H1 (cell line): ENCODE results near the gene TBR1. TPM values are rescaled to one million over a fixed set of nuclear protein-coding genes. Genes with fewer than 3 reads are reported as not detected.

Experiments
- CTCF ChIA-PET: fragments of 300-600 bp; sonication (Branson Sonifier 250); formaldehyde crosslinking; loops from one replicate; lab custom pipeline; 2021; ENCODE audit not compliant: partially characterized antibody; lab: Charles Lee
- POLR2A ChIA-PET: fragments of 300-600 bp; sonication (Branson Sonifier 250); formaldehyde crosslinking; loops from one replicate; lab custom pipeline; 2021; ENCODE audit warnings: inconsistent platforms; ENCODE audit not compliant: partially characterized antibody; lab: Charles Lee
- DNase-seq, 2 experiments: peaks; one replicate each; pipeline versions ENCODE4 v3.0.0 to v3.0.0-alpha.2; 2010 to 2022; ENCODE audit warnings: low spot score in 2 of 2, low read depth in 1 of 2, mixed read lengths in 1 of 2
- FAIRE-seq: peaks from 2 replicates; lab custom pipeline; 2011; peaks lifted over from hg19 to GRCh38; lab: Jason Lieb, UNC
- H2AFZ ChIP-seq: 2 replicates; pipeline ENCODE4 v1.8.1; 2012; ENCODE audit warnings: low read length, inconsistent platforms
- H2AK5ac ChIP-seq: 2 replicates; pipeline ENCODE4 v1.6.1; 2013; ENCODE audit warnings: low read depth, low read length
- H2BK120ac ChIP-seq: replicated peaks from 2 replicates; pipeline ENCODE3; 2013; ENCODE audit warnings: low read depth, low read length, inconsistent platforms
- H2BK12ac ChIP-seq: 2 replicates; pipeline ENCODE4 v1.6.1; 2013; ENCODE audit warnings: low read depth, low read length
- H2BK15ac ChIP-seq: 2 replicates; pipeline ENCODE4 v1.6.1; 2013; ENCODE audit warnings: low read length
- H2BK20ac ChIP-seq: 2 replicates; pipeline ENCODE4 v1.6.1; 2013; ENCODE audit warnings: low read length
- H2BK5ac ChIP-seq: 2 replicates; pipeline ENCODE4 v1.6.1; 2013; ENCODE audit warnings: low read depth, low read length
- H3K14ac ChIP-seq: 2 replicates; pipeline ENCODE4 v1.6.1; 2013; ENCODE audit warnings: inconsistent platforms; ENCODE audit not compliant: insufficient read length
- H3K18ac ChIP-seq: 2 replicates; pipeline ENCODE4 v1.6.1; 2013; ENCODE audit warnings: low read length; ENCODE audit errors: extremely low read depth
- H3K23ac ChIP-seq: 2 replicates; pipeline ENCODE4 v1.6.1; 2013; ENCODE audit warnings: inconsistent platforms; ENCODE audit not compliant: insufficient read length
- H3K23me2 ChIP-seq: 2 replicates; pipeline ENCODE4 v1.6.1; 2013; ENCODE audit warnings: low read depth, low read length
- H3K27ac ChIP-seq: 2 replicates; pipeline ENCODE4 v1.6.1; 2011; ENCODE audit warnings: low read depth, low read length, inconsistent platforms
- H3K27me3 ChIP-seq, 4 experiments: replicated peaks in 1 of 4; 1 replicate in 1 of 4; 2 replicates in 3 of 4; pipeline versions ENCODE4 v1.6.1 to v1.8.1; 2011 to 2013; ENCODE audit warnings: low read length in 3 of 4, mild to moderate bottlenecking in 3 of 4, inconsistent platforms in 2 of 4, mixed read lengths in 2 of 4, moderate library complexity in 1 of 4; ENCODE audit not compliant: control insufficient read depth in 3 of 4, insufficient read depth in 3 of 4; ENCODE audit errors: extremely low read depth in 1 of 4
- H3K36me3 ChIP-seq, 4 experiments: 2 replicates each; pipeline versions ENCODE4 v1.6.1 to v1.8.1; 2011 to 2013; ENCODE audit warnings: mild to moderate bottlenecking in 4 of 4, low read length in 3 of 4, moderate library complexity in 2 of 4, control low read depth in 1 of 4, inconsistent platforms in 1 of 4; ENCODE audit not compliant: insufficient read depth in 4 of 4, control insufficient read depth in 2 of 4
- H3K4ac ChIP-seq: replicated peaks from 2 replicates; pipeline ENCODE3; 2013; ENCODE audit warnings: low read length, low read depth, mixed read lengths, inconsistent platforms; ENCODE audit not compliant: insufficient read length
- H3K4me1 ChIP-seq, 4 experiments: replicated peaks in 1 of 4; 1 replicate in 1 of 4; 2 replicates in 3 of 4; pipeline versions ENCODE4 v1.6.1 to v1.8.1; 2011 to 2013; ENCODE audit warnings: low read length in 3 of 4, inconsistent platforms in 2 of 4, mixed read lengths in 1 of 4; ENCODE audit not compliant: insufficient read depth in 4 of 4, control insufficient read depth in 3 of 4
- H3K4me2 ChIP-seq, 2 experiments: 2 replicates each; pipeline versions ENCODE4 v1.6.1 to v1.8.1; 2011 to 2013; ENCODE audit warnings: low read depth in 2 of 2, low read length in 2 of 2, control low read depth in 1 of 2, inconsistent platforms in 1 of 2, mild to moderate bottlenecking in 1 of 2; ENCODE audit not compliant: insufficient read depth in 1 of 2
- H3K4me3 ChIP-seq, 4 experiments: fragments of 200-600, 300-600 bp in 1 of 4; sonication (generic), shearing (Covaris generic), sonication (Bioruptor Twin) in 1 of 4; 2 replicates each; pipeline versions ENCODE4 v1.5.1 to v1.8.1; 2011 to 2016; ENCODE audit warnings: low read length in 4 of 4, low read depth in 3 of 4, control low read depth in 2 of 4, inconsistent platforms in 2 of 4, mild to moderate bottlenecking in 2 of 4, mixed read lengths in 1 of 4, moderate library complexity in 1 of 4; ENCODE audit not compliant: insufficient read depth in 2 of 4; ENCODE audit errors: extremely low read depth in 1 of 4
- H3K56ac ChIP-seq: replicated peaks from 2 replicates; pipeline ENCODE3; 2013; ENCODE audit warnings: low read depth, mild to moderate bottlenecking, mixed read lengths, low read length, inconsistent platforms; ENCODE audit not compliant: insufficient read length
- H3K79me1 ChIP-seq: 2 replicates; pipeline ENCODE4 v1.6.1; 2013; ENCODE audit warnings: low read depth, low read length, control low read depth
- H3K79me2 ChIP-seq, 2 experiments: 2 replicates each; pipeline versions ENCODE4 v1.6.1 to v1.8.1; 2012 to 2013; ENCODE audit warnings: low read length in 2 of 2, mild to moderate bottlenecking in 2 of 2, inconsistent platforms in 1 of 2; ENCODE audit not compliant: insufficient read depth in 2 of 2, control insufficient read depth in 1 of 2
- H3K9ac ChIP-seq, 4 experiments: replicated peaks in 1 of 4; 1 replicate in 1 of 4; 2 replicates in 3 of 4; pipeline versions ENCODE4 v1.6.1 to v1.8.1; 2011 to 2013; ENCODE audit warnings: low read depth in 3 of 4, low read length in 3 of 4, control low read depth in 2 of 4, mild to moderate bottlenecking in 2 of 4, moderate library complexity in 2 of 4, inconsistent platforms in 1 of 4; ENCODE audit errors: extremely low read depth in 1 of 4
- H3K9me3 ChIP-seq, 2 experiments: 2 replicates each; pipeline versions ENCODE4 v1.6.1 to v1.8.1; 2012 to 2013; ENCODE audit warnings: mild to moderate bottlenecking in 2 of 2, moderate library complexity in 2 of 2, control low read depth in 1 of 2, inconsistent platforms in 1 of 2, low read depth in 1 of 2, low read length in 1 of 2, mixed read lengths in 1 of 2; ENCODE audit not compliant: insufficient read depth in 2 of 2
- H4K20me1 ChIP-seq, 2 experiments: replicated peaks in 1 of 2; 2 replicates each; pipeline versions ENCODE3 to v1.8.1; 2011 to 2013; ENCODE audit warnings: inconsistent platforms in 2 of 2, low read length in 2 of 2, mild to moderate bottlenecking in 1 of 2; ENCODE audit not compliant: insufficient read depth in 2 of 2, control insufficient read depth in 1 of 2
- H4K5ac ChIP-seq: 2 replicates; pipeline ENCODE4 v1.6.1; 2013; ENCODE audit warnings: low read length, low read depth, mixed read lengths, inconsistent platforms; ENCODE audit not compliant: insufficient read length
- H4K8ac ChIP-seq: 2 replicates; pipeline ENCODE4 v1.8.0; 2013; ENCODE audit warnings: mild to moderate bottlenecking, moderate library complexity, low read length, inconsistent platforms; ENCODE audit not compliant: insufficient read depth; ENCODE audit errors: extremely low read depth
- H4K91ac ChIP-seq: replicated peaks from 2 replicates; pipeline ENCODE3; 2013; ENCODE audit warnings: low read length, mixed read lengths, inconsistent platforms; ENCODE audit not compliant: insufficient read length
- CEBPB ChIP-seq: IDR thresholded peaks from 2 replicates; pipeline ENCODE4 v1.6.1; 2012; ENCODE audit warnings: low read depth, low read length
- EZH2 ChIP-seq: fragments of 200-600 bp; sonication (generic); IDR thresholded peaks from 2 replicates; pipeline ENCODE4 v1.7.1; 2012; ENCODE audit warnings: low read depth, mild to moderate bottlenecking, moderate library complexity, low read length, inconsistent platforms; ENCODE audit not compliant: severe bottlenecking
- JUN ChIP-seq: IDR thresholded peaks from 2 replicates; pipeline ENCODE4 v1.6.1; 2011; ENCODE audit warnings: low read depth, mild to moderate bottlenecking, improper control_type of control experiment, low read length
- MAX ChIP-seq: IDR thresholded peaks from 2 replicates; pipeline ENCODE4 v1.6.1; 2012; ENCODE audit warnings: inconsistent platforms
- NANOG ChIP-seq: IDR thresholded peaks from 2 replicates; pipeline ENCODE4 v1.6.1; 2011; ENCODE audit warnings: low read length, low read depth, mild to moderate bottlenecking, inconsistent platforms; ENCODE audit not compliant: insufficient read depth, poor library complexity, severe bottlenecking
- POU5F1 ChIP-seq: IDR thresholded peaks from 2 replicates; pipeline ENCODE4 v1.6.1; 2011; ENCODE audit warnings: low read depth, mild to moderate bottlenecking, low read length, moderate library complexity
- RXRA ChIP-seq: IDR thresholded peaks from 2 replicates; pipeline ENCODE4 v1.6.1; 2011; ENCODE audit warnings: low read depth, mild to moderate bottlenecking, low read length, moderate library complexity; ENCODE audit not compliant: insufficient read depth
- SAP30 ChIP-seq: fragments of 300-600 bp; sonication (generic); IDR thresholded peaks from 2 replicates; pipeline ENCODE4 v1.7.1; 2012; ENCODE audit warnings: low read length, moderate library complexity, mild to moderate bottlenecking, inconsistent platforms; ENCODE audit not compliant: insufficient read depth, insufficient replicate concordance
- YY1 ChIP-seq: IDR thresholded peaks from 2 replicates; pipeline ENCODE4 v1.6.1; 2011; ENCODE audit warnings: low read depth, mild to moderate bottlenecking, low read length
- polyA plus RNA-seq, 7 experiments: library from polyadenylated mRNA; depleted of rRNA in 3 of 7; stranded (reverse) in 5 of 7; unstranded in 2 of 7; fragments of >200 nt in 5 of 7; fragments of 200-250 nt in 2 of 7; gene quantifications; 1 replicate in 5 of 7; 2 replicates in 1 of 7; 4 replicates in 1 of 7; pipeline versions ENCODE4 v1.2.1 to v1.2.3, GENCODE V29; 2011 to 2013; ENCODE audit warnings: missing spikeins in 2 of 7, mixed read lengths in 2 of 7
- total RNA-seq: library from RNA; stranded (reverse); fragmentation: NEBNext Ultra II Directional; extraction: Animal tissue kit (Norgen Biotek cat#: 25700); gene quantifications from 2 replicates; pipeline ENCODE4 v1.2.1, GENCODE V29; 2021

TBR1 gene
- total and polyA plus RNA-seq, 2 of the 8 experiments (the other 6 are each of a cell fraction or from before 2014, with no cell fraction given), result not detected

DNA sequence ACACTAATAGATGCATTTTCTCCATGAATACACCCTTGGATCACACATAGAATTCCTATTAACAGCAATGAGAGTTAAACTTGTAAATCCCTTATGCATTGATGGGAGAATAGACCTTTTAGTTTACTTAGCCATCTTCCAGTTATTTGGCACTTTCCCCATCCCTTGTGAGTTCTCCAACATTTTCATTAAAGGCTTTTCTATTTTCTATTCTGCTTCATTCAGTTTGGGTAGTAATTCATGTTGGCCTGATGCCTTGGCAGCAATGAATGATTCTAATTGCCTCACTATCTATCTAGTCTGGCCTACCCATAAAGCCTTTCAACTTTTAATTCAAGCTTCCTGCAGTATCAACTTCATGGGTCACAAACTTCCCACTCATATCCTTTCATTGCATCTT, 32.3 kb downstream of the TBR1 start:
- no peak overlapping the region for H2AFZ ChIP-seq
- H3K14ac ChIP-seq, result no peak overlapping the region
- no peak overlapping the region for H3K4me3 ChIP-seq
- no peak overlapping the region for H3K18ac ChIP-seq
- ChIA-PET CTCF (no interaction called here), POLR2A (no interaction called here)
- H3K23ac ChIP-seq, result no peak overlapping the region
- no peaks in the 10 kb centered on the region for H3K9me3 ChIP-seq
- no peak overlapping the region for H2AK5ac ChIP-seq
- TF ChIP-seq RXRA (no peak), JUN (no peak), POU5F1 (no peak), MAX (no peak), SAP30 (no peak), CEBPB (no peak), EZH2 (no peak), YY1 (no peak), NANOG (no peak)
- FAIRE-seq, result no peak
- no peak overlapping the region for H3K4me2 ChIP-seq
- H3K56ac ChIP-seq, result no peak overlapping the region
- H3K4me1 ChIP-seq, result no peaks in the 10 kb centered on the region
- H3K27ac ChIP-seq, result no peak overlapping the region
- no peaks in the 10 kb centered on the region for H3K36me3 ChIP-seq
- no peak overlapping the region for H2BK120ac ChIP-seq
- no peak overlapping the region for H2BK12ac ChIP-seq
- H3K79me1 ChIP-seq, result no peaks in the 10 kb centered on the region
- H2BK5ac ChIP-seq, result no peak overlapping the region
- H3K27me3 ChIP-seq, result no peaks in the 10 kb centered on the region
- H3K79me2 ChIP-seq, result no peaks in the 10 kb centered on the region
- no peak overlapping the region for H3K4ac ChIP-seq
- no peak overlapping the region for H4K91ac ChIP-seq
- H4K5ac ChIP-seq, result no peak overlapping the region
- DNase-seq, result no peak
- no peak overlapping the region for H2BK15ac ChIP-seq
- H3K9ac ChIP-seq, result no peak overlapping the region
- H2BK20ac ChIP-seq, result no peak overlapping the region
- no peaks in the 10 kb centered on the region for H4K20me1 ChIP-seq
- H3K23me2 ChIP-seq, result no peaks in the 10 kb centered on the region
- H4K8ac ChIP-seq, result no peak overlapping the region
